T-helper 9 cell (primary cell): ENCODE data around the gene CCDC60.

Experiments used
- DNase-seq: peaks from one replicate; pipeline ENCODE4 v3.0.0-alpha.2; 2020

CCDC60 gene

GRCh38 chr12:119556854-119557253, 222.3 kb downstream of the CCDC60 start:
- DNase-seq: no peak

GRCh38 chr12:119565404-119565803, 230.9 kb downstream of the CCDC60 start:
- DNase-seq: no peak

- no peak for DNase-seq
Measured at GRCh38 chr12:119570771-119571170, 236.2 kb downstream of the CCDC60 start.

- no peak for DNase-seq
Measured at GRCh38 chr12:119573086-119573485, 238.6 kb downstream of the CCDC60 start.

- DNase-seq: no peak
Measured at GRCh38 chr12:119574255-119574654, 239.7 kb downstream of the CCDC60 start.

- DNase-seq: no peak
Measured at GRCh38 chr12:119576118-119576810, 241.7 kb downstream of the CCDC60 start.

GRCh38 chr12:119576915-119577314, 242.4 kb downstream of the CCDC60 start:
- no peak for DNase-seq

GRCh38 chr12:119578112-119578511, 243.6 kb downstream of the CCDC60 start:
- DNase-seq: no peak

- no peak for DNase-seq
Measured at GRCh38 chr12:119589097-119589496, 254.6 kb downstream of the CCDC60 start.

- DNase-seq: no peak
Measured at GRCh38 chr12:119589634-119590033, 255.1 kb downstream of the CCDC60 start.
